ENCODE data around the gene NAV2.

Gene NAV2

DNA sequence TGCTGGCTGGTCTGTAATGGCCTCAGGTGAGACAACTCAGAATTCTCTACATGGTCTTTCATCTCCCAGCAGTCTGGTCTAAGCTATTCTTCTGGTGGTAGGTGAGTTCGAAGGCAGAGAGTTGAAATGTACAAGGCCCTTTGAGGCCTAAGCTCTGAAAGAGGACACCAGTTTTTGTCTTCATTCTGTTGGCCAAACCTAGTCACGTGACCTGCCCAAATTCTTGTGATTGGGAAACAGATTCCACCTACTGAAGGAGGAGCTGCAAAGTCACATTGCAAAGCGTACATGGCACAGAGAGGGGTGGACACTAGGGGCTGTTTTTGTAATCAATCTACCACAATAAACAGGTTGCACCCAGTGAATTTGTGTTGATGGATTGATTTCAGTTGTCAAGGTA lies 193.5 kb downstream of the NAV2 start:
- Mint-ChIP-seq H3K27me3 (no peaks in the 10 kb centered on the region), H3K36me3 (ENCODE audit: low read depth) (no peaks in the 10 kb centered on the region), H3K27ac (no peak overlapping the region), H3K9me3 (no peaks in the 10 kb centered on the region), H3K4me3 (no peak overlapping the region), H3K4me1 (ENCODE audit: low read depth) (no peaks in the 10 kb centered on the region)

GRCh38 chr11:19907008-19907579 lies 194.5 kb downstream of the NAV2 start:
- H3K36me3 Mint-ChIP-seq (ENCODE audit: low read depth): no peaks in the 10 kb centered on the region
- H3K4me1 Mint-ChIP-seq (ENCODE audit: low read depth): no peaks in the 10 kb centered on the region
- H3K27ac Mint-ChIP-seq: no peak overlapping the region
- no peaks in the 10 kb centered on the region for H3K9me3 Mint-ChIP-seq
- H3K4me3 Mint-ChIP-seq: no peak overlapping the region
- no peaks in the 10 kb centered on the region for H3K27me3 Mint-ChIP-seq

- H3K4me1 Mint-ChIP-seq (ENCODE audit: low read depth): no peaks in the 10 kb centered on the region
- no peaks in the 10 kb centered on the region for H3K27me3 Mint-ChIP-seq
- H3K4me3 Mint-ChIP-seq: no peak overlapping the region
- H3K9me3 Mint-ChIP-seq: no peaks in the 10 kb centered on the region
- H3K27ac Mint-ChIP-seq: no peak overlapping the region
- H3K36me3 Mint-ChIP-seq (ENCODE audit: low read depth): no peaks in the 10 kb centered on the region
Observed at GRCh38 chr11:19907839-19908238, 195.2 kb downstream of the NAV2 start.

- peaks cover 3% of the 10 kb centered on the region for H3K27me3 Mint-ChIP-seq
Observed at GRCh38 chr11:19910931-19911330, 198.3 kb downstream of the NAV2 start.

GRCh38 chr11:19912115-19912957 lies 199.7 kb downstream of the NAV2 start:
- no peaks in the 10 kb centered on the region for H3K36me3 Mint-ChIP-seq (ENCODE audit: low read depth)
- H3K4me3 Mint-ChIP-seq: no peak overlapping the region
- H3K4me1 Mint-ChIP-seq (ENCODE audit: low read depth): no peaks in the 10 kb centered on the region
- H3K9me3 Mint-ChIP-seq: no peaks in the 10 kb centered on the region
- H3K27me3 Mint-ChIP-seq: peaks cover 3% of the 10 kb centered on the region
- H3K27ac Mint-ChIP-seq: no peak overlapping the region

More at GRCh38 chr11:19910931-19911330, 198.3 kb downstream of the NAV2 start:
- Mint-ChIP-seq H3K9me3 (no peaks in the 10 kb centered on the region), H3K4me3 (no peak overlapping the region), H3K36me3 (ENCODE audit: low read depth) (no peaks in the 10 kb centered on the region), H3K4me1 (ENCODE audit: low read depth) (no peaks in the 10 kb centered on the region), H3K27ac (no peak overlapping the region)

DNA sequence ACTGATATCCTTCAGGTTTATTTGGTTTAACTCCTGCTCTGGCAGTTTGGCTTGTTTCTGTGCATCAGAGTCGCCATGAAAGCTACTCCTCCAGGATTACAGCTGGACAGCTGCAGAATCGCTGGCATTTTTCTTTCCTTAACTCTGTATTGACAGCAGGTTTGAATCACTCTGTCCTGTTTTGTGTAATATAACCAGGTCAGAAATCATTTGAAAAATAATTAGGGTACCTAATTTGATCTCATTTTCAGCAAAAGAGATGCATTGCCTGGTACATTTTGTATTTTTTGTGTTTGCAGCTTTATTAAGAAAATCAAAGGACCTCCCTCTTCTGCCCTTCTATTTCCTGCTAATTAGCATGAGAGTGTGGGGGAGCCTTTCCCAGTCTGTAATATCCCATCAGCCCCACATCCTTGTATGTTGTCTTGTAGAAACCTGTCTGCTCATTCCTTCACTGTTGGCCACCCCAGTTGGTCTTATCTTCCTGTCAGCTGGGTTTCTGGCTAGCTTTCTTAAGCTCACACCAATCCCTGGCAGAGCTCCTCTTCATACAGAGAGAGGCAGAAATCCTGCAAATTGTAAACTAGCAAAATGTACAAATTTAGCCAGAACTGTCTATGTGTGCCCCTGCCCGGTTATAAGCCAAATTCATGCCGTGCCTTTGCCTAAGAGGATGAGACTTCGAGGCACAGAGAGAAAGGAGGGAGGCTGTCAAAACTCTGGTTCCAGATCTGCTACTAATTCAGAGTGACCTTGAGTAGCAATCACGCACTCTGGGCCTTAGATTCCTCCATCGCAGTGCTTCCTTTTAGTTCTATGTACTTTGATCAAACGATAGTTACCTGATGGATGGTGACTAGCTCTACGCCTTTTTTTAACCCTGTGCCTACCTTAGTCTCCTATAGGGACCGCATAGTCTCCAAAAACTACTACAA lies 200.6 kb downstream of the NAV2 start:
- no peaks in the 10 kb centered on the region for H3K9me3 Mint-ChIP-seq
- no peak overlapping the region for H3K27ac Mint-ChIP-seq
- H3K4me3 Mint-ChIP-seq: no peak overlapping the region
- H3K27me3 Mint-ChIP-seq: peaks cover 6% of the 10 kb centered on the region
- H3K36me3 Mint-ChIP-seq (ENCODE audit: low read depth): no peaks in the 10 kb centered on the region
- no peaks in the 10 kb centered on the region for H3K4me1 Mint-ChIP-seq (ENCODE audit: low read depth)

DNA sequence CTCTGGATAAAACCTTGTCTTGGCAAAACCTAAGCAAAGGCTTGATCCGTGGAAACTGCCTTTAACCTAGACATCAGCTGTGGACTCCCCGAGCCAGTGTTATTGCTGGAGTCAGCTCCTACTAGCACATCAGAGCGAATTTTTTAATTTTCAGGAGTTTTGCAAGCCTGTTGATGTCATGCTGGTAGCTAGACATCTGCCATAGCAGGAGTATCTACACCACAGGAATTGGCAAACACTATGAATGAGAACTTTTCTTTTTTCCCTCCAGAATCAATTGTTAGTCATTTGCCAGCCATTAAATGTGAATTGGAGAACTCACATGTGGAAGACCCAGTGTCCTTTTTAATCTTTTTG lies 201.2 kb downstream of the NAV2 start:
- no peaks in the 10 kb centered on the region for H3K9me3 Mint-ChIP-seq

DNA sequence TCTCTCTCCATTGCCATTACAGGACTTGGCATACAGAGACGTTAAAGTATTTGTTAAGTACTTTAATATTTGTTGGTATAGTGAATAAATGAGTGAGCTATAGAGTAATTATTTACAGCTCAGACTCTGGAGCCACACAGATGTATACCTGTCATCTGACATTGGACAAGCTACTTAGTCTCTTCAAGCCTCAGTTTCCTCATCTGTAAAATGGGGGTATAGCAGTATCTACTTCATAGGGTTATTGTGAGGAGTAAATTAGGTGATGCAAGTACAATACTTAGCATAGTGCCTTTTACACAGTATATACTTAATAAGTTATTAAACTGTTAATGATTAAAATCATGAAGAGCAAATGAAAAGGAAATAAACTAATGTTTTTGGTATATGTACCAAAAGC lies 203.2 kb downstream of the NAV2 start:
- peaks cover 13% of the 10 kb centered on the region for H3K27me3 Mint-ChIP-seq
- H3K27ac Mint-ChIP-seq: no peak overlapping the region
- H3K4me1 Mint-ChIP-seq (ENCODE audit: low read depth): no peaks in the 10 kb centered on the region
- H3K36me3 Mint-ChIP-seq (ENCODE audit: low read depth): no peaks in the 10 kb centered on the region
- no peak overlapping the region for H3K4me3 Mint-ChIP-seq
- no peaks in the 10 kb centered on the region for H3K9me3 Mint-ChIP-seq

More for the DNA sequence above, 201.2 kb downstream of the NAV2 start:
- H3K36me3 Mint-ChIP-seq (ENCODE audit: low read depth): no peaks in the 10 kb centered on the region
- H3K4me3 Mint-ChIP-seq: no peak overlapping the region
- H3K4me1 Mint-ChIP-seq (ENCODE audit: low read depth): no peaks in the 10 kb centered on the region
- peaks cover 7% of the 10 kb centered on the region for H3K27me3 Mint-ChIP-seq
- no peak overlapping the region for H3K27ac Mint-ChIP-seq

- Mint-ChIP-seq H3K9me3 (no peaks in the 10 kb centered on the region), H3K4me1 (ENCODE audit: low read depth) (no peaks in the 10 kb centered on the region), H3K27ac (no peak overlapping the region), H3K27me3 (peaks cover 25% of the 10 kb centered on the region), H3K4me3 (no peak overlapping the region), H3K36me3 (ENCODE audit: low read depth) (no peaks in the 10 kb centered on the region)
Observed at GRCh38 chr11:19917069-19917468, 204.4 kb downstream of the NAV2 start.

DNA sequence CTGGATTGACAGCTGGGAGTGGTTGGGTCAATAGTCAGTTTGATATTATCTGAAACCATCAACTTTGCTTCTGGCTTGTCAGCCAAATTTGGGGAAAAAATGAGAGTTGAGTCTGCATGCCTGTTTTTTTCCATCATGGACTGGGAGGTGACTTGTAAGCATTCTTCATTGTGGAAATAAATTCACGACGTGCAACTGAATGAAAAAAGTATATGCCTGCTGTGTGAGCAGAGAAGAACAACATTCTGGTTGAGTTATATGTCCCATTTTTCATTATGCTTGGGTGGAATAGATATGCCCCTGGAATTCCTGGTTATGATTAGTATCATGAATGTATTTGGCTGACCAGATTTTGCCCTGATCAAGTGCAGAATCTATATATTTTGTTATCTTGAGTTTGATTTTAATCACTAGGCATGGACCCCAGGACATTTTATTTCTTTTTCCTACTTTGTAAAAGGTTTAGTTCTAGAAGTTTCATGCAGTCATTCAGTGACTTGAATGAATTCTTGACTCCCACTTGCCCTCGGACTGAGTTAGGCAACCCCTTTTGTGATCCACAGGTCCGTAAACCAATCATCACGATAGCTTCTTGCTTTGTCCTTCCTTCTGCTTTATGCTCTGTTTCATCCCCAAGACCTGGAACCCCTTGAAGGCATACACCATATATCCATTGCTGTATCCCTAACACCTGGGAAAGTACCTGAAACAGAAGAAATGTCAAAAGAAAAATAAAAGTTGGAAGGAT lies 205.8 kb downstream of the NAV2 start:
- Mint-ChIP-seq H3K27ac (no peak overlapping the region), H3K36me3 (ENCODE audit: low read depth) (no peaks in the 10 kb centered on the region), H3K27me3 (peaks cover 35% of the 10 kb centered on the region), H3K9me3 (no peaks in the 10 kb centered on the region), H3K4me1 (ENCODE audit: low read depth) (no peaks in the 10 kb centered on the region), H3K4me3 (no peak overlapping the region)

DNA sequence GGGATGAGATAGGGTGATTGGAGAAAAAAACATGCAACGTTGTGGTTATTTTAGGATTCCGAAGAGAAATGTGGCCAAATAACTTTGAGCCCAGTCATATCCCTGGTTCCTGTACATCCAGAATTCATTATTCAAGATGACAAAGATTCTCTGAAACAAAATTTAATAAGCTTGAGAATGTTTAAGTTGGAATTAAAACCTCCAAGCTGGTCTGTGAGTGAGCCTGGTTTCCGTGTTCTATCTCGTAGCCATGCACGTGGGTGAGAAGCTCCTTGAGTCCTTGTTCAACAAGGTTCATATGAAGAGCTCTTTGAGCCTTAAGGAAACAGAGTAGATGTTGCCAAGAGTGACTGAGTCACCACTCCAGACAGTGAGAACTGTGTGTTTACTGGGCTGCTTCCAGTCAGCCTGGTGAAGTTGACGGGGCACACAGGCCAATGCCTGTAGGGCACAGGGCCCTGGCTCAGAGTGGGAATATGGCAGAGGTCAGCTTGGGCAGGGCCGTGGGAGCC lies 206.5 kb downstream of the NAV2 start:
- Mint-ChIP-seq H3K9me3 (no peaks in the 10 kb centered on the region), H3K27ac (no peak overlapping the region), H3K4me3 (no peak overlapping the region), H3K27me3 (peaks cover 35% of the 10 kb centered on the region), H3K4me1 (ENCODE audit: low read depth) (no peaks in the 10 kb centered on the region), H3K36me3 (ENCODE audit: low read depth) (no peaks in the 10 kb centered on the region)

DNA sequence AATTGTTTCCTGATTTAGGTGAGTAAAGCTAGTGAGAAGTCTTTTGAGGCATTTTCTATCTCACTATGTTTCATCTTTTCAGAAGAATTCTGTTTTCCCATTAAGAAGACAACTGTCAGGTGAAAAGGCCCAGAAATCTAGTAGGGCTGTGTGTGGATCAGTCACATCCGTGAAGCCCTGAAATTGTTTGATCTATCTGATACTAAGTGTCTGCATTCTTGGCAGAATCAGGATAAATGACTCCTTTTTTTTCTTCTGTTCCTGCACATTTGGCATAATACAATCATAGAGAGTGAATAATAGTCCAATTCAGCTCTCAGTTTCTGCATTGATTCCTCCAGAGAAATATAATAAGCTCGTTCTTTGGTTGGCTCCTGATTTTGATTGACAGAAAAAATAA lies 208.3 kb downstream of the NAV2 start:
- peaks cover 38% of the 10 kb centered on the region for H3K27me3 Mint-ChIP-seq
- no peak overlapping the region for H3K27ac Mint-ChIP-seq
- no peaks in the 10 kb centered on the region for H3K4me1 Mint-ChIP-seq (ENCODE audit: low read depth)
- H3K4me3 Mint-ChIP-seq: no peak overlapping the region
- no peaks in the 10 kb centered on the region for H3K9me3 Mint-ChIP-seq
- H3K36me3 Mint-ChIP-seq (ENCODE audit: low read depth): no peaks in the 10 kb centered on the region

GRCh38 chr11:19921976-19922688 lies 209.5 kb downstream of the NAV2 start:
- H3K36me3 Mint-ChIP-seq (ENCODE audit: low read depth): no peaks in the 10 kb centered on the region
- H3K4me3 Mint-ChIP-seq: no peak overlapping the region
- no peak overlapping the region for H3K27ac Mint-ChIP-seq
- peaks cover 42% of the 10 kb centered on the region for H3K27me3 Mint-ChIP-seq
- H3K9me3 Mint-ChIP-seq: no peaks in the 10 kb centered on the region
- no peaks in the 10 kb centered on the region for H3K4me1 Mint-ChIP-seq (ENCODE audit: low read depth)

GRCh38 chr11:19922689-19923035 lies 210.0 kb downstream of the NAV2 start:
- H3K4me3 Mint-ChIP-seq: no peak overlapping the region
- no peaks in the 10 kb centered on the region for H3K9me3 Mint-ChIP-seq
- H3K27ac Mint-ChIP-seq: no peak overlapping the region
- H3K27me3 Mint-ChIP-seq: peaks cover 42% of the 10 kb centered on the region
- H3K36me3 Mint-ChIP-seq (ENCODE audit: low read depth): no peaks in the 10 kb centered on the region
- H3K4me1 Mint-ChIP-seq (ENCODE audit: low read depth): no peaks in the 10 kb centered on the region

Data from stimulated activated naive CD8-positive, alpha-beta T cell treated with anti-CD3 and anti-CD28 coated beads, Interleukin-15, Interleukin-2, amounts not matched to agents 100 ng/mL and 50 ng/mL, for 24 hours (primary cell).